GM12864 (cell line): ENCODE results near the gene SENP7.

ENCODE experiments used
- DNase-seq: peaks from one replicate; pipeline ENCODE4 v3.0.0-alpha.2; 2011; ENCODE audit warnings: low read depth
- H3K4me3 ChIP-seq: 2 replicates; pipeline ENCODE4 v1.5.1; 2011; ENCODE audit warnings: mild to moderate bottlenecking, low read depth, low read length, control low read depth
- CTCF ChIP-seq: IDR thresholded peaks from 2 replicates; pipeline ENCODE4 v1.5.1; 2011; ENCODE audit warnings: low read depth, mild to moderate bottlenecking, moderate library complexity, low read length, control low read depth, inconsistent platforms; ENCODE audit errors: missing control alignments

The SENP7 gene

GRCh38 chr3:101284757-101285156 is 228.3 kb downstream of the SENP7 start:
- DNase-seq: no peak
- H3K4me3 ChIP-seq: no peak overlapping the region
- no peak for TF ChIP-seq CTCF

- no peak for DNase-seq
- TF ChIP-seq CTCF: no peak
- no peak overlapping the region for H3K4me3 ChIP-seq
Measured at GRCh38 chr3:101281521-101282030, 231.4 kb downstream of the SENP7 start.

- no peak for TF ChIP-seq CTCF
- no peak for DNase-seq
- H3K4me3 ChIP-seq: no peak overlapping the region
Measured at GRCh38 chr3:101279765-101280385, 233.1 kb downstream of the SENP7 start.

- H3K4me3 ChIP-seq: no peak overlapping the region
- TF ChIP-seq CTCF: no peak
- no peak for DNase-seq
Measured at GRCh38 chr3:101279162-101279561, 233.8 kb downstream of the SENP7 start.

GRCh38 chr3:101278727-101279126 is 234.3 kb downstream of the SENP7 start:
- no peak overlapping the region for H3K4me3 ChIP-seq
- no peak for TF ChIP-seq CTCF
- DNase-seq: no peak
